Fibroblast of lung (primary cell): ENCODE measurements around the gene LGSN. TPM values are rescaled to one million over a fixed set of nuclear protein-coding genes. Genes with fewer than 3 reads are reported as not detected.

ENCODE experiments used
- DNase-seq, 2 donors: peaks; one replicate each; pipeline versions ENCODE4 v3.0.0 to v3.0.0-alpha.2; 2010; ENCODE audit warnings: low read depth in 2 of 2
- H2AFZ ChIP-seq: 2 replicates; pipeline ENCODE4 v1.5.1; 2012; ENCODE audit warnings: low read length, control low read depth, inconsistent platforms
- H3K27ac ChIP-seq: 2 replicates; pipeline ENCODE4 v1.5.1; 2011; ENCODE audit warnings: low read length, control low read depth; ENCODE audit not compliant: insufficient read depth
- H3K27me3 ChIP-seq: 2 replicates; pipeline ENCODE4 v1.5.1; 2011; ENCODE audit warnings: mild to moderate bottlenecking, low read length; ENCODE audit not compliant: control insufficient read depth, insufficient read depth
- H3K36me3 ChIP-seq: 2 replicates; pipeline ENCODE4 v1.5.1; 2011; ENCODE audit warnings: low read length; ENCODE audit not compliant: control insufficient read depth, insufficient read depth
- H3K4me1 ChIP-seq: 2 replicates; pipeline ENCODE4 v1.5.1; 2011; ENCODE audit warnings: low read length; ENCODE audit not compliant: control insufficient read depth, insufficient read depth; ENCODE audit errors: extremely low read depth
- H3K4me2 ChIP-seq: 2 replicates; pipeline ENCODE4 v1.5.1; 2011; ENCODE audit warnings: low read length, control low read depth; ENCODE audit not compliant: insufficient read depth; ENCODE audit errors: extremely low read depth
- H3K4me3 ChIP-seq, 4 experiments: fragments of 200-600 bp in 1 of 4; sonication (generic) in 1 of 4; replicated peaks in 1 of 4; 2 replicates each; pipeline ENCODE4 v1.5.1; 2011 to 2016; ENCODE audit warnings: low read length in 4 of 4, low read depth in 3 of 4, mild to moderate bottlenecking in 3 of 4, control low read depth in 2 of 4, inconsistent platforms in 1 of 4, mixed read lengths in 1 of 4; ENCODE audit not compliant: insufficient read depth in 1 of 4; ENCODE audit errors: control extremely low read depth in 1 of 4
- H3K79me2 ChIP-seq: 2 replicates; pipeline ENCODE4 v1.5.1; 2012; ENCODE audit warnings: mild to moderate bottlenecking, low read length, inconsistent platforms; ENCODE audit not compliant: control insufficient read depth, insufficient read depth
- H3K9ac ChIP-seq: 2 replicates; pipeline ENCODE4 v1.5.1; 2011; ENCODE audit warnings: mild to moderate bottlenecking, low read length, control low read depth; ENCODE audit not compliant: insufficient read depth
- H3K9me3 ChIP-seq: 2 replicates; pipeline ENCODE4 v1.5.1; 2012; ENCODE audit warnings: low read depth, low read length; ENCODE audit not compliant: control insufficient read depth, insufficient read depth
- H4K20me1 ChIP-seq: 2 replicates; pipeline ENCODE4 v1.5.1; 2011; ENCODE audit warnings: low read length; ENCODE audit not compliant: control insufficient read depth, insufficient read depth; ENCODE audit errors: extremely low read depth
- CTCF ChIP-seq, 2 donors: IDR thresholded peaks in 1 of 2; conservative IDR thresholded peaks in 1 of 2; 1 replicate in 1 of 2; 2 replicates in 1 of 2; pipeline ENCODE4 v1.5.1; 2011 to 2012; ENCODE audit warnings: low read length in 2 of 2, control low read depth in 1 of 2, inconsistent platforms in 1 of 2, low read depth in 1 of 2, mild to moderate bottlenecking in 1 of 2
- EZH2 ChIP-seq: IDR thresholded peaks from 2 replicates; pipeline ENCODE4 v1.5.1; 2012; ENCODE audit warnings: low read length, control low read depth, mild to moderate bottlenecking; ENCODE audit errors: missing control alignments
- polyA plus RNA-seq, 2 donors: library from polyadenylated mRNA; depleted of rRNA in 1 of 2; stranded (reverse) in 1 of 2; unstranded in 1 of 2; fragments of >200 nt; gene quantifications; 2 replicates each; pipeline ENCODE4 v1.2.1, GENCODE V29; 2011 to 2012; ENCODE audit warnings: missing spikeins in 1 of 2
- total RNA-seq: library from RNA; depleted of rRNA; stranded (reverse); fragments of >200 nt; gene quantifications from 2 replicates; pipeline ENCODE4 v1.2.1, GENCODE V29; 2014

LGSN gene
- total and polyA plus RNA-seq, 2 donors (not counting 1 experiment from before 2014, with no cell fraction given): under 0.01 TPM; not detected in 1

GRCh38 chr6:63321821-63322220 is 2.0 kb upstream of the LGSN start:
- Histone ChIP-seq H3K9me3 (no peaks in the 10 kb centered on the region), H3K4me3 (no peak overlapping the region), H3K4me1 (no peaks in the 10 kb centered on the region), H2AFZ (no peak overlapping the region), H3K27me3 (no peaks in the 10 kb centered on the region), H3K4me2 (no peak overlapping the region), H3K36me3 (no peaks in the 10 kb centered on the region), H4K20me1 (no peaks in the 10 kb centered on the region), H3K9ac (no peak overlapping the region), H3K27ac (no peak overlapping the region), H3K79me2 (no peaks in the 10 kb centered on the region)
- TF ChIP-seq CTCF (conservative IDR thresholded peaks at IDR 0.05 in 1 of 2, IDR thresholded peaks at IDR 0.05 in 1 of 2; ENCODE audit: low read depth in 1 of 2, low read length in 2 of 2): no peak
- no peak for TF ChIP-seq EZH2
- DNase-seq: no peak

- no peak for TF ChIP-seq CTCF (conservative IDR thresholded peaks at IDR 0.05 in 1 of 2, IDR thresholded peaks at IDR 0.05 in 1 of 2; ENCODE audit: low read depth in 1 of 2, low read length in 2 of 2)
- Histone ChIP-seq H3K9ac (no peak overlapping the region), H3K9me3 (no peaks in the 10 kb centered on the region), H2AFZ (no peak overlapping the region), H3K4me2 (no peak overlapping the region), H3K27me3 (no peaks in the 10 kb centered on the region), H3K4me3 (no peak overlapping the region), H3K27ac (no peak overlapping the region), H3K79me2 (no peaks in the 10 kb centered on the region), H3K36me3 (no peaks in the 10 kb centered on the region), H4K20me1 (no peaks in the 10 kb centered on the region), H3K4me1 (no peaks in the 10 kb centered on the region)
- DNase-seq: no peak
Measured at GRCh38 chr6:63317641-63318040, 2.1 kb downstream of the LGSN start.

- Histone ChIP-seq H3K4me2 (no peak overlapping the region), H3K9me3 (no peaks in the 10 kb centered on the region), H3K79me2 (no peaks in the 10 kb centered on the region), H2AFZ (no peak overlapping the region), H3K36me3 (no peaks in the 10 kb centered on the region), H3K27ac (no peak overlapping the region), H3K9ac (no peak overlapping the region), H3K4me3 (no peak overlapping the region), H3K27me3 (no peaks in the 10 kb centered on the region), H4K20me1 (no peaks in the 10 kb centered on the region), H3K4me1 (no peaks in the 10 kb centered on the region)
- no peak for DNase-seq
- no peak for TF ChIP-seq EZH2
- TF ChIP-seq CTCF (conservative IDR thresholded peaks at IDR 0.05 in 1 of 2, IDR thresholded peaks at IDR 0.05 in 1 of 2; ENCODE audit: low read depth in 1 of 2, low read length in 2 of 2): no peak
Measured at GRCh38 chr6:63316113-63316512, 3.7 kb downstream of the LGSN start.
